ENCODE data around the gene GPC5. TPM values are rescaled to one million over a fixed set of nuclear protein-coding genes. Genes with fewer than 3 reads are reported as not detected.
A peak's percentile ranks its signal among the peaks of the same experiment; 100 is the strongest.

The GPC5 gene
- total and polyA plus RNA-seq, 2 of the 13 experiments (the other 11 are each of a cell fraction or from before 2014, with no cell fraction given): 0.02 to 0.07 TPM

DNA sequence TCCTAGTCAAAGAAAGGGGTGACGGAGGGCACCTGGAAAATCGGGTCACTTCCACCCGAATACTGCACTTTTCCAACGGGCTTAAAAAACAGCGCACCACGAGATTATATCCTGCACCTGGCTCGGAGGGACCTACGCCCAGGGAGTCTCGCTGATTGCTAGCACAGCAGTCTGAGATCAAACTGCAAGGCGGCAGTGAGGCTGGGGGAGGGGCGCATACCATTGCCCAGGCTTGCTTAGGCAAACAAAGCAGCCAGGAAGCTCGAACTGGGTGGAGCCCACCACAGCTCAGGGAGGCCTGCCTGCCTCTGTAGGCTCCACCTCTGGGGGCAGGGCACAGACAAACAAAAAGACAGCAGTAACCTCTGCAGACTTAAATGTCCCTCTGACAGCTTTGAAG, 1354.3 kb downstream of the GPC5 start (continued):
- TF ChIP-seq, protein P1, sequence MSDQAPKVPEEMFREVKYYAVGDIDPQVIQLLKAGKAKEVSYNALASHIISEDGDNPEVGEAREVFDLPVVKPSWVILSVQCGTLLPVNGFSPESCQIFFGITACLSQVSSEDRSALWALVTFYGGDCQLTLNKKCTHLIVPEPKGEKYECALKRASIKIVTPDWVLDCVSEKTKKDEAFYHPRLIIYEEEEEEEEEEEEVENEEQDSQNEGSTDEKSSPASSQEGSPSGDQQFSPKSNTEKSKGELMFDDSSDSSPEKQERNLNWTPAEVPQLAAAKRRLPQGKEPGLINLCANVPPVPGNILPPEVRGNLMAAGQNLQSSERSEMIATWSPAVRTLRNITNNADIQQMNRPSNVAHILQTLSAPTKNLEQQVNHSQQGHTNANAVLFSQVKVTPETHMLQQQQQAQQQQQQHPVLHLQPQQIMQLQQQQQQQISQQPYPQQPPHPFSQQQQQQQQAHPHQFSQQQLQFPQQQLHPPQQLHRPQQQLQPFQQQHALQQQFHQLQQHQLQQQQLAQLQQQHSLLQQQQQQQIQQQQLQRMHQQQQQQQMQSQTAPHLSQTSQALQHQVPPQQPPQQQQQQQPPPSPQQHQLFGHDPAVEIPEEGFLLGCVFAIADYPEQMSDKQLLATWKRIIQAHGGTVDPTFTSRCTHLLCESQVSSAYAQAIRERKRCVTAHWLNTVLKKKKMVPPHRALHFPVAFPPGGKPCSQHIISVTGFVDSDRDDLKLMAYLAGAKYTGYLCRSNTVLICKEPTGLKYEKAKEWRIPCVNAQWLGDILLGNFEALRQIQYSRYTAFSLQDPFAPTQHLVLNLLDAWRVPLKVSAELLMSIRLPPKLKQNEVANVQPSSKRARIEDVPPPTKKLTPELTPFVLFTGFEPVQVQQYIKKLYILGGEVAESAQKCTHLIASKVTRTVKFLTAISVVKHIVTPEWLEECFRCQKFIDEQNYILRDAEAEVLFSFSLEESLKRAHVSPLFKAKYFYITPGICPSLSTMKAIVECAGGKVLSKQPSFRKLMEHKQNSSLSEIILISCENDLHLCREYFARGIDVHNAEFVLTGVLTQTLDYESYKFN (CRISPR knock-in tag; conservative IDR thresholded peaks at IDR 0.05): 0 out of 2 replicates have a peak, but pooled peaks have one; percentile 29
- TF ChIP-seq, protein P2, sequence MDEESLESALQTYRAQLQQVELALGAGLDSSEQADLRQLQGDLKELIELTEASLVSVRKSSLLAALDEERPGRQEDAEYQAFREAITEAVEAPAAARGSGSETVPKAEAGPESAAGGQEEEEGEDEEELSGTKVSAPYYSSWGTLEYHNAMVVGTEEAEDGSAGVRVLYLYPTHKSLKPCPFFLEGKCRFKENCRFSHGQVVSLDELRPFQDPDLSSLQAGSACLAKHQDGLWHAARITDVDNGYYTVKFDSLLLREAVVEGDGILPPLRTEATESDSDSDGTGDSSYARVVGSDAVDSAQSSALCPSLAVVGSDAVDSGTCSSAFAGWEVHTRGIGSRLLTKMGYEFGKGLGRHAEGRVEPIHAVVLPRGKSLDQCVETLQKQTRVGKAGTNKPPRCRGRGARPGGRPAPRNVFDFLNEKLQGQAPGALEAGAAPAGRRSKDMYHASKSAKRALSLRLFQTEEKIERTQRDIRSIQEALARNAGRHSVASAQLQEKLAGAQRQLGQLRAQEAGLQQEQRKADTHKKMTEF (CRISPR knock-in tag; IDR thresholded peaks at IDR 0.05): peak; percentile 31; the same call in 1 of the 2 replicates
- peak; percentile 76 for TF ChIP-seq TEAD3 (CRISPR knock-in tag; optimal IDR thresholded peaks at IDR 0.05; ENCODE audit: borderline replicate concordance)

DNA sequence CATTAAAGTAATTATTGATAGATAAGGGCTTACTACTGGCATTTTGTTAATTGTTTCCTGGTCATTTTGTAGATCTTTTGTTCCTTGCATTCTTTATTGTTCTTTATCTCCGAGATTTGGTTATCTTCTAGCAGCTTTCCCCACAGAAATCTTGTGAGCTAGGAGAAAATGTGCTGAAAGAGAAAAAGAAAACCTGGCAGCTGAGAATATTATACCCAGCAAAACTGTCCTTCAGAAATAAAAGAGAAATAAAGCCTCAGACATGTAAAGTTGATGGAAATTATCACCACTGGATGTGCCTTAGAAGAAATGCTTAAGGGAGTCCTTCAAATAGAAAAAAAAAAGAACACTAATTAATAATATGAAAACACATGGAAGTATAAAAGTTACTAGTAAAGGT, 1363.3 kb downstream of the GPC5 start:
- FAIRE-seq (no peak), DNase-seq (ENCODE audit: low spot score) (no peak), ATAC-seq (no peak)
- in situ Hi-C loops (cut with HindIII; ENCODE audit: extremely low pct_ligation_motif_present, low pct_unique_long_range_greater_than_20kb) (no loop called here), intact Hi-C loops (cut with micrococcal nuclease; ENCODE audit: unreplicated experiment) (no loop called here)
- TF ChIP-seq ZFP1 (CRISPR knock-in tag; IDR thresholded peaks at IDR 0.05) (peak; percentile 82; the same call in 1 of the 2 replicates), ZNF33A (CRISPR knock-in tag; IDR thresholded peaks at IDR 0.05; ENCODE audit: borderline replicate concordance) (no peak)
- Histone ChIP-seq H3K4me3 (replicated peaks in 1 of 3; ENCODE audit: insufficient read depth in 1 of 3, low read depth in 2 of 3, low read length in 3 of 3) (no peak overlapping the region), H3K4me2 (ENCODE audit: low read depth, low read length) (no peak overlapping the region), H3K36me3 (replicated peaks in 1 of 2; ENCODE audit: control insufficient read depth in 1 of 2, insufficient read depth in 2 of 2, low read length in 2 of 2) (no peaks in the 10 kb centered on the region), H2AFZ (ENCODE audit: low read length) (no peak overlapping the region), H3K9me3 (ENCODE audit: low read length) (peaks cover 42% of the 10 kb centered on the region), H3K4me1 (ENCODE audit: insufficient read depth, low read length) (no peaks in the 10 kb centered on the region), H3K27ac (ENCODE audit: extremely low read length, insufficient read depth, low read length) (no peak overlapping the region), H4K20me1 (ENCODE audit: insufficient read depth, low read length) (no peaks in the 10 kb centered on the region), H3K27me3 (ENCODE audit: control insufficient read depth in 1 of 2, insufficient read depth in 2 of 2, low read length in 2 of 2) (no peaks in the 10 kb centered on the region), H3K9ac (ENCODE audit: insufficient read depth, low read depth, low read length) (no peak overlapping the region), H3K79me2 (ENCODE audit: insufficient read depth, low read length) (no peaks in the 10 kb centered on the region)
- WGBS (ENCODE audit: low lambda C conversion rate): 0% methylated on average over 1 of the region's 1 CpG
- ChIA-PET CTCF (ENCODE audit: low intra/inter-chr PET ratio, low total read pairs) (no interaction called here), POLR2A (no interaction called here)
- BruUV-seq (replicated peaks): no TSS peak

Measured in HepG2 (cell line).